KOPT-K1 (cell line): ENCODE measurements around the gene PLEKHH3.

ENCODE experiments used
- H3K27ac ChIP-seq: fragments of 200-600 bp; sonication (generic); 2 replicates; pipeline ENCODE4 v1.5.1; 2016; ENCODE audit warnings: antibody characterized with exemption, mild to moderate bottlenecking, low read depth, low read length; ENCODE audit not compliant: poor library complexity, severe bottlenecking
- H3K36me3 ChIP-seq: fragments of 200-600 bp; sonication (generic); 2 replicates; pipeline ENCODE4 v1.5.1; 2017; ENCODE audit warnings: antibody characterized with exemption, mild to moderate bottlenecking, low read length, moderate library complexity; ENCODE audit not compliant: insufficient read depth
- H3K9me3 ChIP-seq: fragments of 200-600 bp; sonication (generic); 2 replicates; pipeline ENCODE4 v1.5.1; 2017; ENCODE audit warnings: antibody characterized with exemption, low read length, mild to moderate bottlenecking; ENCODE audit not compliant: insufficient read depth, poor library complexity, severe bottlenecking

PLEKHH3 gene

GRCh38 chr17:42676424-42677011 is at the start of gene PLEKHH3:
Gene PLEKHH3, minus strand, starts transcription at chr17:42676994. Its CDS starts 431 bp downstream, at chr17:42676563.
- Histone ChIP-seq H3K9me3 (no peaks in the 10 kb centered on the region), H3K27ac (peak within 1 kb of the TSS; percentile 57), H3K36me3 (no peaks in the 10 kb centered on the region)

- no peak overlapping the region for H3K27ac ChIP-seq
- peaks cover 78% of the 10 kb centered on the region for H3K36me3 ChIP-seq
- H3K9me3 ChIP-seq: no peaks in the 10 kb centered on the region
These were observed 48.3 kb upstream of the PLEKHH3 start for GRCh38 chr17:42725143-42725542.

DNA sequence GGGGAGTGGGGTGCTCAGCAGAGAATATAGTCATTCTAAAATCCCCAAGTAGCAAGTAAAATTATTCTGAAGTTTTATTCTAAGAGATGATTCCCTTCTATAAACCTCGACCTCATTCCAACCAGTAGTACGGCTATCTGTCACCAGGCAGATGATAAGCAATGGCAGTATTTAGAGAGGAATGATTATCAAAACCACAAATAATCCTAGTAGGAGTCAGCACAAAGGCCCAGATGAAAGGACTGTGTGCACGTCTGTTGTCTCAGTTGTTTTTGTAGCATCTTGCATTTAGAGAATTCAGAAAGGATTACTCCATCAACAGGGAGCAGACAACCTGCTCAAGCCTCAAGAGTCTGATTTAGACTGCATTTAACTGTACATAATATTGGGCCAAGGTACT is 46.8 kb upstream of the PLEKHH3 start:
- H3K9me3 ChIP-seq: no peaks in the 10 kb centered on the region
- peaks cover 80% of the 10 kb centered on the region for H3K36me3 ChIP-seq
- H3K27ac ChIP-seq: no peak overlapping the region

DNA sequence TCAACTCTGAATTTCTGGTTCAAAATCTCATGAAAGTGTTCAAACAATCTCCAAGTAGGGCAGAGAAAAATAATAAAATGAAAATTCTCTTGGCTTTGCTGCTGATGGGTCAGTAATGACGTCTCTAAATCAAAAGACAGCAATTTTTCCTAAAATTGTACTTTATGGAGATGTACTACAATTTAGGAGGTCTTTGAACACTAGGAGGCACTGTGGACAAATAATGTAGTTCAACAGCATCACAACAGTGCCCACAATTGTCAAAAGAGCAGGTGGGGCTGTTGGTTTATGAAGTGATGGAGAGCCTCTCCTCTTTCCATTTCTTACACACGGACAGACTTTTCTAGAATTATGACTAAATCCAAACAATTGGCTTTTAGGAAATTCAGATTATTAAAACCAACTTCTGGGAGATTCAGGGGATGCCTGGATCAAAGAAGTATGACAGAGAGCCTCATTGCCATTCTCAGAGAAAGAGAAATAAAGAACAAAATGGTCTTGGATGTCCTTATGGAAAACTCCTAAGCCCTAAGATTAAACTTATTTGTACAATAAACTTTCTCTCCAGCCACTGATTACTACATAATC is 44.3 kb upstream of the PLEKHH3 start:
- Histone ChIP-seq H3K9me3 (no peaks in the 10 kb centered on the region), H3K36me3 (peaks cover 86% of the 10 kb centered on the region), H3K27ac (no peak overlapping the region)

DNA sequence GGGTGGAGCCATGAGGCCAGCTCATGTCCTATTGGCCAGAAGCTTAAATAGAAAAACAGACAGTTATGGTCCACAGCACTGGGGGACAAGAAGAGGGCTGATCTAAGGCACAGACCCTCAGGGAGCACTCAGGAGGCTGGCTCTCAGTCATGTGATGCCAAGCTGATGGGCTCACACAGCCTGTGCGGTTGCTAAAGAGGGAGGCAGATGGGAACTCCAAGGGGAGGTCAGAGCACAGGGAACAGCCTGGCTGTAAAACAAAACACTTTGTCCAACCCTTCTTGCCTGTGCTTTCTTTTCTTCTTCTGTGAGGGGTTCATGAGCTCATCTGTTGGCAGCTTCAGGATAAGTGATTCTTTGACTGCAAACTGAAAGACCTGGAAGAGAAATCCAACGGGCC is 32.8 kb upstream of the PLEKHH3 start:
- H3K36me3 ChIP-seq: peaks cover 73% of the 10 kb centered on the region
- H3K27ac ChIP-seq: no peak overlapping the region
- H3K9me3 ChIP-seq: no peaks in the 10 kb centered on the region

- Histone ChIP-seq H3K27ac (no peak overlapping the region), H3K9me3 (no peaks in the 10 kb centered on the region), H3K36me3 (peaks cover 83% of the 10 kb centered on the region)
These were observed 31.8 kb upstream of the PLEKHH3 start for GRCh38 chr17:42708588-42708987.

- H3K36me3 ChIP-seq: peaks cover 92% of the 10 kb centered on the region
- H3K27ac ChIP-seq: no peak overlapping the region
- no peaks in the 10 kb centered on the region for H3K9me3 ChIP-seq
These were observed 29.9 kb upstream of the PLEKHH3 start for GRCh38 chr17:42706732-42707131.

DNA sequence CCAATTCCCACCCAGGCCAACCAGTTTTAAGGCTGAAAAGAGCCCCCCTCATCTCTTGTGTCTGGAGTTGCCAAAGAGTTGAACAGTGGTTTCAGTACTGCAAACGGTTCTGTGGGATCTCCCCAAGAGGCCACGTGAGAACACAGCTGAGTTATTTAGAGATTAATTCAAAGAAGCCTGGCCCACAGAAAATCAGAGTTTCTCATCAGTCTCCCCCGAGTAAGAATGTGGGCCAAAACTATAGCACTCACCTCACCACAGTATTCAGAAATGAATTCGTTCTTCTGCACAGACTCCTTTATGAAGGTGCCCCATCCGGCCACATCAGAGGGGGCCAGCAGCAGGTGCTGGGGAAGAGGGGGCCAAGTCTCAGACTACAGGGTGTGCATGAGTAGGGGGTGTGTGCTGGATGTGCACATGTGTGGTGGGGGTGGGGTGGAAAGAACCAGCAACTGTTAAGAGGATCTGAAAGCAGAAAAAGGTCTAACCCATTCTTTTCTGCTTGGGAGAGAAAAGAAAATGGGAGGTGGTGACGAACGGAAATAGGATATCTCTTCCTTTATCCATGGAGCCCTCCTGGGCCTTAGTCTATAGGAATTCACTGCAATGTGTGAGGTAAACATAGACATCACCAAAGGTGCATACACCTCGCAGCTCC is 28.2 kb upstream of the PLEKHH3 start:
- Histone ChIP-seq H3K27ac (no peak overlapping the region), H3K36me3 (peaks cover 91% of the 10 kb centered on the region)

DNA sequence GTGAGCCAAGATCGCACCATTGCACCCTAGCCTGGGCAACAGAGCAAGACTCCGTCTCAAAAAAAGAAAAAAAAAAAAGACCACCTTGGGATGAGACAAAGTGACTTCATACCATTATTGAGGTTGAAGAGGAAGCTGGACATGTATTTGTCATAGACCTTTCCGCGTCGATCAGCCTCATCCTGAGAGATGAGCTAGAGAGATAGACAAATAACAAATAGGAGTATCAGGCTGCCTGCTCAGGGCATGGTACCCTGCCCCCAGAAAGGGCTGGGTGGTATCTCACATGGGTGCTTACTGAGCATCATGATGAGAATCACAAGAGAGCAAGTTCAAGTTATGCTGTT is 27.7 kb upstream of the PLEKHH3 start:
- peaks cover 86% of the 10 kb centered on the region for H3K36me3 ChIP-seq
- no peaks in the 10 kb centered on the region for H3K9me3 ChIP-seq
- H3K27ac ChIP-seq: no peak overlapping the region

More for the DNA sequence above, 28.2 kb upstream of the PLEKHH3 start:
- no peaks in the 10 kb centered on the region for H3K9me3 ChIP-seq

GRCh38 chr17:42702446-42702845 is 25.7 kb upstream of the PLEKHH3 start:
- peaks cover 65% of the 10 kb centered on the region for H3K36me3 ChIP-seq
- H3K27ac ChIP-seq: no peak overlapping the region
- no peaks in the 10 kb centered on the region for H3K9me3 ChIP-seq

GRCh38 chr17:42700586-42701289 is 23.9 kb upstream of the PLEKHH3 start:
- no peaks in the 10 kb centered on the region for H3K9me3 ChIP-seq
- no peak overlapping the region for H3K27ac ChIP-seq
- H3K36me3 ChIP-seq: peaks cover 55% of the 10 kb centered on the region

GRCh38 chr17:42699415-42699740 is 22.6 kb upstream of the PLEKHH3 start:
- H3K36me3 ChIP-seq: peaks cover 41% of the 10 kb centered on the region

DNA sequence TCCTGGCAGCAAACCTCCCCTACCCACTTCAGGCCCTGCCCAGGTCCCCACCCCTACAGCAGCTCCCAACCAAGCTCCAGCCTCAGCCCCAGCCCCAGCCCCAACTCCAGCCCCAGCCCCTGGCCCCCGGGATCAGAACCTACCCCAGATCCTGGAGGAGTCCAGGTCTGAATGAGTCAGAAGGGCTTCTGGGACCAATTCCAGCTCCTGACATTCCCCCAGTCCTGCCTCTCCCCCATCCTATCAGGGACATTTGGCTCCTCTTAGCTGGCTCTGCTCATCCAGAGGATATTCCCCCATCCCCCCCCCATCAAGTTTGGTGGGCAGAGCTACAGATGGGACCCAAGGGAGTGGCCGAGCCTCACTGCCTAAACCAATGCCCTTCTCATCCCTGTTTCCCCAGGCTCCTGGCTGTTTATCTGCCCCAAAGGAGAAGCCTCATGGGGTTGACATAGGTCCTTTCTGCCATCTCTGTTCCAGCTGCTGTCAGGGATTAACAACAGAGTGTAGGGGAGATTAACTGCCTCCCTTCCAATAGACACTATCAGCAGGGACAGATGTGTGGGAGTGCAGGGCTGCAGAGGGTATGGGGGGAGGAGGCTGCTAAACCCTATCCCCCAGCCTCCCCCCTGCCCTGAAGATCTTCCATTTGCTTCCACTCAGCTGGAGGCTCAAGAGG is 22.1 kb upstream of the PLEKHH3 start:
- Histone ChIP-seq H3K9me3 (no peaks in the 10 kb centered on the region), H3K36me3 (peaks cover 36% of the 10 kb centered on the region), H3K27ac (no peak overlapping the region)

More at GRCh38 chr17:42699415-42699740, 22.6 kb upstream of the PLEKHH3 start:
- no peaks in the 10 kb centered on the region for H3K9me3 ChIP-seq
- H3K27ac ChIP-seq: no peak overlapping the region

GRCh38 chr17:42697108-42697811 is 20.5 kb upstream of the PLEKHH3 start:
- Histone ChIP-seq H3K27ac (no peak overlapping the region), H3K9me3 (no peaks in the 10 kb centered on the region), H3K36me3 (peaks cover 22% of the 10 kb centered on the region)
